ENCODE results near the gene INPP5A.
"Not testable (repeated sequence)": the region's sequence is repeated elsewhere in the genome, so short reads cannot be mapped to it uniquely, and the experiment has no call there.

Gene INPP5A, protein sequence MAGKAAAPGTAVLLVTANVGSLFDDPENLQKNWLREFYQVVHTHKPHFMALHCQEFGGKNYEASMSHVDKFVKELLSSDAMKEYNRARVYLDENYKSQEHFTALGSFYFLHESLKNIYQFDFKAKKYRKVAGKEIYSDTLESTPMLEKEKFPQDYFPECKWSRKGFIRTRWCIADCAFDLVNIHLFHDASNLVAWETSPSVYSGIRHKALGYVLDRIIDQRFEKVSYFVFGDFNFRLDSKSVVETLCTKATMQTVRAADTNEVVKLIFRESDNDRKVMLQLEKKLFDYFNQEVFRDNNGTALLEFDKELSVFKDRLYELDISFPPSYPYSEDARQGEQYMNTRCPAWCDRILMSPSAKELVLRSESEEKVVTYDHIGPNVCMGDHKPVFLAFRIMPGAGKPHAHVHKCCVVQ

DNA sequence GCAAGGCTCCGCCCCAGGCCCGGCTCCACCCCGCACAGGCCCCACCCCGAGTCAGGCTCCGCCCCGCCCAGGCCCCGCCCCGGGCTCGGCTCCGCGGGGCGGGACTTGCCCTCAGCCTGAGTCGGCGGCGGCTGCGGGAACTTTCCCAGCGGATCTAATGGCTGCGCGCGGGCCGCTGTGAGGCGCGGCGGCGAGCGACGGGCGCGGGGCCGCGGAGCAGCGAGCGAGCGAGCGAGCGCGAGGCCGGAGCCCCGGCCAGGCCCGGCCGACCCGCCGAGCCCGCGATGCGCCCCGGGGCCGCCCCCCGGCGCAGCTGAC is at the start of gene INPP5A:
Gene INPP5A (plus strand): TSS at position 104 of the 318 bp plus-strand sequence. CDS start 310 bp downstream, outside the sequence.
- no peak for DNase-seq

DNA sequence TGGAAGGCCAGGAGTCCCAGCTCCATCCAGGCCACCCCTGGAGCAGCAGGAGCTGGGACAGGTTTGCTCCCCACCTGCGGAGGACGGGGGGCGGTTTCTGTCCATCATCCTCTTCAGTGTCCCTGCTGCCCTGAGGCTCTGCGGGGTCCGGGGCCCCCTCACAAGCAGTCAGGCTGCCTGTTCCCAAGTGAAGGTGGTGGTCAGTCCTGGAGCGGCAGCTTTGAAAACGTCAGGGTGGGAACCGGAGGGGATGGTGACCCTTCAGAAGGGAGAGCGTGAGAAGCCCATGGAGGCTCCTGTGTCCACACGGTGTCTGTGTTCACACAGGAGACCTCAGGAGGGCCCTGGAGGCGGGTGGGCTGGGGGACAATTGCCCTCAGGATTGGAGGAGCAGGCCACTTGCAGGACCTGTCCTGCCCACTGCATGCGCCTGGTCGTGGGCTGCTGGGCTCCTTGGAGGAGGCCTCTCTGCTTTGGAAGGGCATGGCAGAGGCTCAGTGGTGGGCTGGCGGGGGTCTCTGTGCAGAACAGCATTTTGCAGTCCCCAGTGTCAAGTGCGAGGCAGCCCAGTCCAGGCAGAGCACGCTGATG is 49.3 kb upstream of the INPP5A start:
- DNase-seq, result no peak

DNA sequence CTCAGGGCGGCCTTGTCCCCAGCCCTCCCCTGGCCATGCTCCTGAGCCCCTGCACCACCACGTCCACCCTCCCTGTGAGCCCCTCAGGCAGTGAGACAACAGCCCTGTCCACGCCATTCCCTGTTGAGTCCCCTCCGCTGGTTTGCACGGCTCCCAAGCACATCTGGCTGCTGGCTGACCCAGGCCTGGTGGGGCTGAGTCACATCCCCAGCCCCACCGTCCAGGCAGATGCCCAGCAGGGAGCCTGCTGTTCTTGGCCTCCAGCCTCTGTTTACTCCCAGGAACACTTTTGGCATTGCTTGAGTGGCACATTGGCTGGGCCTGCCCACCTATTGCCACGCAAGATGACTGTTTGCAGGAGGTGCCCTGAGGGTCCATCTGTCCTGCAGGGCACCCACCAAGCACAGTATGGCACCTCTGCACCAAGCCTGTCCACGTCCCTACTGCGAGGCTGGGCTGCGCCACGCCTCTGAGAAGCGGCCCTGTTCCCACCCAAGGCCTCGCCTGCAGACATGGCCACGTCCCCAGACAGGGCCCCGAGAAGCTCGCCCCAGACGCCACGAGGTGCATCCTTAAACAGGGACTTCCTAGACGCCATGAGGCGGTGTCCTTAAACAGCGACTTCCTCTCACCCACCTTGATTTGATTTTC is 48.4 kb upstream of the INPP5A start:
- DNase-seq, result no peak

DNA sequence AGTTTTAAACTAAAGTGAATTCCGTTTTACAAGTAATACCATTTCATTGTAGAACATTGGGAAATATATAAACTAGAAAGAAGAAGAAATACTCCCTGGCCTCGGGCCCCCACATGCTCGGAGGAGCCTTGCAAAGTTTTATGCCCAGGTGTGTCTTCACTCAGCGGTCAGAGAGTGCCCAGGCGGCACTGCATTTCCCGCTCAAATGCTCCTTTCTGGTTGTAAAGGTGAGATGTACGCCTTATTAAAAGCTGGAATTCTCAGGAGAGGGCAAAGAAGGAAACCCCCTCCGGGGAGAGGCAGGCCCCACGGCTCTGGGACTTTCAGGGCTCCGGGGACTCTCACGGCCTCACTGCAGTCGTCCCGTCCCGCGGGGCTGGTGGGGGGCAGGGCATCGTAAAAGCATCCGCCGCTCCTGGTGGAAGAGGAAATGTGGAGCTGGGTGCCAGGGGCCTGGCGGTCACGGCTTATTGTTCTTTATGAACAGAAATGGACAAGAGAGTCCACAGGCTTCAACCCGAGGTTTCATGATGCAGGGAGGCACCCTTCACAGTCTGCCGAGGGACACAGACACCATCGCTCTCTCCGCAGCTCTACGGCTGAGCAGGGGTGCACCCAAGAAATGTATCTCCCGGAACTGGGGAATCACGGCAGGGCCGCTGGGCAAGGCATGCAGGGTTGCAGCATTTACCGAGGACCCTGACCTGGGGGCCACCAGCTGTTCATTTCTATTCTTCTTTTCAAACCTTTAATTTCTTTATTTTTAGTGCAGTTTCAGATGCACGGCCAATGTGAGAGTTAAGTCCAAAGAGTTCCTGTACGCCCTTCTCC is 47.7 kb upstream of the INPP5A start:
- no peak for DNase-seq

DNA sequence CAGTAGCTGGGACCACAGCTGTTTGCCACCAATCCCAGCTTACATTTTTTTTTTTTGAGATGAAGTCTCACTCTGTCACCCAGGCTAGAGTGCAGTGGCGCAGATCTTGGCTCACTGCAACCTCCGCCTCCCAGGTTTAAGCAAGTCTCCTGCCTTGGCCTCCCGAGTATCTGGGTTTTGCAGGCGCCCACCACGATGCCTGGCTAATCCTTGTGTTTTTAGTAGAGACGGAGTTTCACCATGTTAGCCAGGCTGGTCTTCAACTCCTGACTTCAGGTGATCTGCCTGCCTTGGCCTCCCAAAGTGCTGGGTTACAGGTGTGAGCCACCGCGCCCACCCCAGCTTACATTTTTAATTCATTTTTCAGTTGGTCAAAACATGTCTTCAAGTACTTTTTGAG is 46.1 kb upstream of the INPP5A start:
- not testable (repeated sequence) for DNase-seq

DNA sequence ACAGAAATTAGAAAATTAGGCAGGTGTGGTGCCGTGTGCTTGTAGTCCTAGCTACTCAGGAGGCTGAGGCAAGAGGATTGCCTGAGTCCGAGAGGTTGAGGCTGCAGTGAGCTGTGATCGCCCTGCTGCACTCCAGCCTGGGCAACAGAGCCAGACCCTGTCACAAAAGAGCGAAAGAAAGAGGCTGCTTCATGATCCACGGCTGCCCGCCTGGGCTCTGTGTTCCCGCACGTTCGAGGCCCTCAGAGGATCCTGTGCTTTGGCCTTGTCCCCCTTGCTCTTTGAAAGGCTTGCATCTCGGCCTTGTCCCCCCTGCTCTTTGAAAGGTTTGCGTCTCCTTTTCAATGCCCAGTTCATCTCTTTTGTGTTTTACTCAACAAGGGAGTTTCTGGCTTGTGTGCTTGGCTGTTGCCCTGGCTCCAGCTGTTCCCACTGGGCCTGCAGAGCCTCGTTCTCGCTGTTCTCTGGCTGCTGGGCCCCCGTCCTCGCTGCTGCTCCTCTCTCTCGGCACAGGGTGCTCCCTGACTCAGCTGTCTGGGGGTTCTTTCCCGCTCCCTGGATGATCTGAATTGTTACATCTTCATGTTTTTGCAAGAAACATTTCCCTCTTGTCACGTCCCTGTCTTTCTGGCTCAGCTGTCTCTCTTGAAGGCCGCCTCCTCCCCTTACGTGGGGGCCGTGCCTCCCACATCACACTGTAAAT is 45.1 kb upstream of the INPP5A start:
- DNase-seq, result no peak

DNA sequence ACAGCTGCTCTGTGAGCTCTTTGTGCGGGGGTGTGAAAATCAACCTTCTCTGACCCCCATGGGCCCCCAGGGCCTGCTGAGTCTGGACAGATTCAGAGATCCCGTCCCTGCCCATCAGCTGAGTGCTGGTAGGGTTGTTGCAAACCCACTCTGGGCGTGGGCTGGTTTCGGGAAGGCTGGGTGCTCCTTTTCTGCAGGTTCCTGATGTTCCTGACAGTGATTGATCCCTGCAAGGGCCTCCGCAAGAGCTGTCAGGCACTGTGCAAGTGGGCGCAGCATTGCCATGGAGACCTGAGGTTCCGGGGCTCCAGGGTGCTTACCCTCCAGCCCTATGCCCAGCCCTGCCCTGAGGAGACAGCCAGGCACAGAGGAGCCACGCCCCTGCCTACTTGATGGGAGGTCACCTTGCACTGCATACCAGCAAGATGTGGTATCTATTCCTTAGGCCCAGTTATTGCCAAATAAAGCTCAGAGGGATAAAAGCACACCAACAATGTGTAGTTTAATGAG is 44.3 kb upstream of the INPP5A start:
- DNase-seq, result no peak

DNA sequence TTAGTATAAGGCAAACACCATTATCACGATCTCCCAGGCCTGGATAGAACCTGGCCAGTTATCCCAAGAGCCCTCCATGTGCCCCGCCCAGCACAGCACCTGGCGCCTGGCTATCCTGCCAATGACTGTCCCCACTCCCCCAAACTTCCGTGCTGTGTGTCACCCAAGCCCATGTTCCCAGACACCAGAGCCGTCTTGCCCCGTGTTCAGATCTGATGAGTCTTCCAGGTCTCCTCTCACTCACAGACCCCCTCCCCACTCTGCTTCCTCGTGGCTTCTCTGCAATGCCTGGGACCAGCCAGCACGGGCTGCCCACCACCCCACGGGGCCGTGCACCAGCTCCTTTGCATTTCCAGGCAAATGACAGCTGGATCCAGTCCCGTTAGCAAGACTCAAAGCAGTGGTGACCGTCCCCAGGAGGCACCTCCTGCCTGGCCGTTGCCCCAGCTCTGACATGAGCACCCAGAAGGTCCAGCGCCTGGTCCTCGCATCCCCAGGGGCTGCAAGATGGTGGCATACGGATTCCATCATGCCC is 43.8 kb upstream of the INPP5A start:
- no peak for DNase-seq

DNA sequence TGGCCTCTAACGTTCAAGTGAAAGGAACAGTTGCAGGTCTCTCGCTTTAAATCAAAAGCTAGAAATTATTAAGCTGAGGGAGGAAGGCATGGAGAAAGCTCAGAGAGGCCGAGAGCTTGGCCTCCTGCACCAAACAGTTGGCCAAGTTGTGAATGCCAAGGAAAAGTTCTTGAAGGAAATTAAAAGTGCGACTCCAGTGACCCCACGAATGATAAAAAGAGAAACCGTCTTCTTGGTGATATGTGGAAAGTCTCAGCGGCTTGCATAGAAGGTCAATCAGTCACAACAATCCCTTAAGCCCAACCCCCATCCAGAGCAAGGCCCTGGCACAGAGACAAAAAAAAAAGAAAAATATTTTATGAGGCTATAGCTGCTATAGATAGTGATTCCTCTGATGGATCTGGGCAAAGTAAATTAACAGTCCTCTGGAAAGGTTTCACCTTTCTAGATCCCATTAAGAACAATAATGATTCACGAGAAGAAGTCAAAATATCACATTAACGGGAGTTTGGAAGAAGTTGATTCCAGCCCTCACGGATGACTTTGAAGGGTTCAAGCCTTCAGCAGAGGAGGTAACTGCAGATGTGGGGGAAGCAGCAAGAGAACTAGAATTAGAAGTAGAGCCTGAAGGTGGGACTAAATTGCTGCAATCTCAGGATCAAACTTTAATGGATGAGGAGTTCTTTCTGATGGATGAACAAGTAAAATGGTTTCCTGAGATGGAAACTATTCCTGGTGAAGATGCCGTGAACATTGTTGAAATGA is 42.5 kb upstream of the INPP5A start:
- no peak for DNase-seq

DNA sequence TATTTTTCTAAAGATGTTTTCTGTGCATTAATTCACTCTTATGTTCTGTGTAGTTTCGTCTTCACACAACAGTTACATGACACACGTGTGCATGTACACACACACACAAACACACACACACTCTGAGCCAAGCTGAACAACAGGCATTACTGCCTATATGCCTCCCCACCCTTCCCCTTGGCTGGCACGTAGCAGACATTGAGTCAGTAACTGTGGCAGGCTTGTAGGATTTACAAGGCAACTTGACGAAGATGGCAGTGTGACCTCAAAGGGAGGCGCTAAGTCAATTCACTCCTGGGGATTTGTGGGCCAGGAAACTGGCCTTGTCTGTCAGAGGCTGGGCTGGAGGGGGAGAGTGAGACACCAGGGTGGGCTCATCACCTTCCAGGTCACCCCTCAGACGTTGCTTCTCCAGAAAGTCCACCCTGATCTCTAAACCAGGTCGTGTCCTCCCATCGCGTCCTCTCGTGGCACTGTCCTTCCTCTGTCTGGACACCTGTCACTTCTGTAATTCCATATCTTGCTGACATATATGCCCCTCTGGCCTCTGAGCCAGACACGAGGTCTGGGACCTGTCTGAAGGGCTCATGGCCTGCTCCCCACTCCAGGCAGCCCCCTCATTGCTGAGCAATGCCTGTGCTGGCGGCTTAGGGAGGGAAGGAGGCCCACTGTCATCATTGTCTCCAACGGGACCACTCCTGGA is 41.1 kb upstream of the INPP5A start:
- DNase-seq, result no peak

DNA sequence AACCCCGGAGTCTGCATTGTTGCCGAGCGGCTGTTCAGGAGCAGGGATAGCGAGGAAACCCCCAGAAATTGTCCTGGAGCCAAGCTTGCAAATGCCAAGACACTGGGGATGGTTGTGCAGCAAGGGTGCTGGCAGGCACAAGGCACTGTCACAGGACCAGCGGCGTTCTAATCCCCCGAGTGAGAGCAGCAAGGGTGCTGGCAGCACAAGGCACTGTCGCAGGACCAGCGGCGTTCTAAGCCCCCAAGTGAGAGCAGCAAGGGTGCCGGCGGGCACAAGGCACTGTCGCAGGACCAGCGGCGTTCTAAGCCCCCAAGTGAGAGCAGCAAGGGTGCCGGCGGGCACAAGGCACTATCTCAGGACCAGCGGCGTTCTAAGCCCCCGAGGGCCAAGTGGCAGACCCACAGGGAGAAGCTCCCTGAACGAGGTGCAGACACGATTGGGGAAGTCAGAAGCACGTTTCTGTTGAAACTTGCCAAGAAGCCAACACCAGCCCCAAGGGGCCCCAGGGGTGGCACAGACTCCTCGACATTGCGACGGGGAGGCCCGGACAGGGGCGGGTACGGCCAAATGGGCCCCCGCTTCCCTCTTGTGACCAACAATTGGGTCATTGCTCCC is 40.4 kb upstream of the INPP5A start:
- no peak for DNase-seq

DNA sequence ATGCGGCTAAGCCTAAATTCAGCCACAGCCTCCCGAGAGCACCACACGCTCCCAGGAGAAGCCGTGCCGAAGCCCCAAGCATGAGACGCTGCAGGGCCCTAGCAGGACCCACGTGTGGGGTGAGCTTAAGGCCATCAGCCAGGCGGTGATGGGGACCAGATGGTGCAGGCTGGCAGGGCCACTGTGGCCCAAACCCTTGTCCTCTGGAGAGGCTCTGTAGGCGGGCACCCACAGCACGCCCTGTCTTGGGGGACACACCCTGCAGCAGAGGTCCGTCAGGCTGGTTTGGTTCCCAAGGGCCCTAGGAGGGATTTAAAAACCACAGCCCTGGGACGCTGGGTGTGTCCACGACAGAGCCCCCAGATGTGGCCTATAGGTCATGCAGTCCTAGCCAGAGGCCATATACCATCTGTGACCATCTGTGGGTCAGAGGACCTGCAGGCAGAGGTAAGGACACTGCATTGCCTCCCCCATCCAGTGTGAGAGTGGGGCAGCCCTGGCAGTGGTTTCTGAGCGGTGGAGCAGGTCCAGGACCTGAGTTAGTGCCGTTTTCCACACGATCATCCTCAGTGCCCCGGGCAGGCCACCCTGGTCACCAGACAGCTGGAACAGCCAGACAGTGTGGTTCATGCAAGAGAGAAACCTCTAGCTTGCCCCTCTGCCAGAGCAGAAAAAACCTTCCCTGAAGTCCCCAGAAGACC is 39.6 kb upstream of the INPP5A start:
- DNase-seq, result no peak

DNA sequence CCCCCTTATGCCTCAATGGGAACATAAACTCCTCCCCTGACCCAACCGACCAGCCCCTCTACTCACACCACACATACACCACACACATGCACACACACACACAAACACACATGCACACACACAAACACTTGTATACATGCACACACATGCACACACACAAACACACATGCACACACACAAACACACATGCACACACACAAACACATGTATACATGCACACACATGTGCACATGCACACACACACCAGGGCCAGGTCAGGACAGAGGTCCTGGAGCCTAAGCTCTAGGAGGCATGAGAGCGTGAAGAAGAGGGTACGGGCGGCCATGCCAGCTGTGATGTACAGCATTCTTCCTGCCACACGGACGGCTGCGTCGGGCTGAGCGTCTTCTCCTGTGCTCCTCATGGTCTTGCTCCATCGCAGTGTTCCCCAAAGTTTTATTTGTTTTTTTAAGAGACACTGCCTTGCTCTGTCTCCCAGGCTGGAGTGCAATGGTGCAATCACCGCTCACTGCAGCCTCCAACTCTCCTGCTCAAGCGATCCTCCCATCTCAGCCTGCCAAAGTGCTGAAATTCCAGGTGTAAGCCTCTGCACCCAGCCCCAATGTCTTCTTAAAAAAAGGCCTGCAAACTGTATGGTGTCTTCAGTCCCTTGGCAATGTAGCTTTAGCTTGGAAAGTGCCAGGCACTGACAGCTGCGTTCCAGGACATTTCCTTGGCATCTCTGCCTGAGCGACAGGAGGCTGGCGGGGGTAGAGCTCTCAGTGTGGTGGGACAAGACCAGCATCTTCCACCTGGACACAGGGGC is 38.8 kb upstream of the INPP5A start:
- no peak for DNase-seq

DNA sequence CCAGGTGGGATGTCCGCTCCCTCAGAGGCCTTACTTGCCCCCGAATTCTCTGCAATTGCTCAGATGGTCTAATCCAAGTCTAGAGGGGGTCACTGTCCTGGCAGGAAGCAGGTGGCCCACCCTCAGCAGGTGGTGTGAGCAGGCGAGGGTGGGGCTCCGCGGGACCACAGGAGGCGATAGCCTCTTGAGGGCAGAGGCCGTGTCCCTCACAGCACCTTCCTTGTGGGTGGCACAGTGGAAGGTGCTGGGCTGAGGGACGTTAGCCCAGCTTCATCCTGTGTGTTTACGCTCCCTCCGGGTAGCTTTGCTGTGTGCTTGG is 38.3 kb upstream of the INPP5A start:
- DNase-seq, result no peak

DNA sequence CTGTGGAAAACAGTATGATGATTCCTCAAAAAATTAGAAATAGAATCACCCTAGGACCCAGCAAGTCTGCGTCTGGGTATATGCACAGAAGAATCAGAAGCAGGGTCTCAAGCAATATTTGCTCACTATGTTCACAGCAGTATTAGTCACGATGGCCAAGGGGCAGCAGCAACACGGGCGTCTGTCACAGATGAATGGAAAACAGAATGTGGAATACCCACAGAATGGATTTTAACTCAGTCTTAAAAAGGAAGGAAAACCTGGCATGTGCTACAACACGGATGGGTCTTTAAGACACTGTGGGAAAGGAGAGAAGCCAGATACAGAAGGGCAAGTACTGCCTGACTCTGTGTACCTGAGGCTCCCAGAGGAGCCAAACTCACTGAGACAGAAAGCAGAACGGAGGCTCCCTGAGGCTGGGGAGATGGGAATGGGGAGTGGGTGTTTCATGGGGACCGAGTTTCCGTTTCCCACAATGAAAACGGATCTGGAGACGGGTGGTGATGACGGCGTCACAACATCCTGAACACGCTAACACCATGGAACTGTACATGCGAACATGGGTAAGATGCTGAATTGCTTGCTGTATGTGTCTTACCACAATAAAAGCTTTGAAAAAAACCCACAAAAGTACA is 36.7 kb upstream of the INPP5A start:
- DNase-seq, result no peak

DNA sequence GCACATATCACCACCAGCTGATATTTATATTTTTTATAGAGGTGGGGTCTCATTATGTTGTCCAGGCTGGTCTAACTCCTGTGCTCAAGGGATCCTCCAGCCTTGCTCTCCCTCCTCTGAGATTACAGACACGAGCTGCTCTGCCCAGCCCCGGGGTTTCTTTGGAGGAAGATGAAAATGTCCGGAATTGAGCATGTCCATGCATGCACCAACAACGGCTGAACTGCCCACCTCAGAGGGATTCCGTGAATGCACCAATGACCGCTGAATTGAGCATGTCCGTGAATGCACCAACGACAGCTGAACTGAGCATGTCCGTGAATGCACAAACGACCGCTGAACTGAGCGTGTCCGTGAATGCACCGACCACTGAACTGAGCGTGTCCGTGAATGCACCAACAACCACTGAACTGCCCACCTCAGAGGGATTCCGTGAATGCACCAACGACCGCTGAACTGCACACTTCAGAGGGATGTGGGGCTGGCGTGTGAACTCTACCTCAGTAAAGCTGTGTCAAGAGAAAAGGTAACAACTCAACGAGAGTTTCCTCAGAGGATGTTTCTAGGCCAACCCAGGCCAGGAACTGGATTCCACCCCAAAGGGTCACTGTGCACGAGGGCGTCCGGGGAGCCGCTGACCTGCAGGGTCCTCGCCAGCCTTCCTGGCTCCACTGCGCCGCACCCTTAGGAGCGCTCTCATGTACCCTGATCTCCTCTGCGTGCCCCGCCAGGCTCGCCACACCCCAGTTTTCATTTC is 34.9 kb upstream of the INPP5A start:
- DNase-seq, result no peak

DNA sequence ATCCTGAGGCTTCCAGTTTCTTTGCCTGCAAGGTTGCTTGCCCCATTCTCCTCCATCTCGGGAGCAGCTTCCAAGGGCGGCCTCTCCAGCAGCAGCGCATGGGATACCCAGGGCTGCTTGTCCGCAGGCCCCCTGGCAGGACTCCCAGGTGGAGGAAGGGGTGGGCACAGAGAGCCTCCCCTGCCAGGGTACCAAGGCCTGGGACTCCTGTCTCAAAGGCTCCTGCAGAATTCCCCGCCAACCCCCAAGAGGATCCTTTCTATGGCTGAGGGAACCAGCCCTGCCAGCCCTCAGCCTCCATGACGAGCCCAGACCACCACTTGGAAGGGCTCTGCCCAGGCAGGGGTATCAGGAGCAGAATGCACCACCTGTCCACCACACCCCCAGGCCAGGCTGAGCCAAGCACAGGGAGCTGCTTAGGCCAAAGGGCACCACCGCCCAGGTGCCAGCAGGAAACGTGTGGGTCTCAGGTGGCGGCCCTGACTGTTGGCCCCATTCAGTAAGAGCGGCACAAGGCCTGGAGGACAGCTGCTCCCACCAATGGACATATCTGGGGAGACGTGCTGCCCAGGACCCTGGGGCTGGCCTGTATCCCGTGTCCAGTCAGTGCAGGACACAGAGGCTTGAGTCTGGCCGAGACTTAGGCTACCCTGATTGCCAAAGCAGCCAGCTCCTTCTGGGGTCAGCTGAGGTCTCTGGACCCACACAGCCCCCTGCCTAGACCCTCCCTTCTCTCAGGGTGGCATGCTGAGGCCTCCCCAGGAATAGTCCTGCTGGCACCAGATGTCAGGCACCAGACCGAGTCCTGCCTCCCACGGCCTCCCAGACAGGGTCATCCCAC is 33.8 kb upstream of the INPP5A start:
- no peak for DNase-seq

Measured in NCI-H446 (cell line).